ENCODE results near the gene CCDC177.
"Not testable (repeated sequence)": the region's sequence is repeated elsewhere in the genome, so short reads cannot be mapped to it uniquely, and the experiment has no call there.

The CCDC177 gene

DNA sequence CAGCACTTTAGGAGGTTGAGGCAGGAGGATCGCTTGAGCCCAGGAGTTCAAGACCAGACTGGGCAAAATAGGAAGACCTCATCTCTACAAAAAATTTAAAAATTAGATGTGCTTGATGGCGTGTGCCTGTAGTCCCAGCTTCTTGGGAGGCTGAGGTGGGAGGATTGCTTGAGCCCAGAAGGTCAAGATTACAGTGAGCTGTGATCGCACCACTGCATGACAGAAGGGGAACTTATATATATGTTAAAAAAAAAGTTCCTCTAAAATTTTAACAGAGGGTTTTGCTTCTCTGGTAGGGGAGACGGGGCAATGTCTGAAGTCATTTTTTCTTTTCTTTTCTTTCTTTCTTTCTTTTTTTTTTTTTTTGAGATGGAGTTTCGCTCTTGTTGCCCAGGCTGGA, 24.8 kb upstream of the CCDC177 start:
- DNase-seq (ENCODE audit: low read depth) = not testable (repeated sequence)

DNA sequence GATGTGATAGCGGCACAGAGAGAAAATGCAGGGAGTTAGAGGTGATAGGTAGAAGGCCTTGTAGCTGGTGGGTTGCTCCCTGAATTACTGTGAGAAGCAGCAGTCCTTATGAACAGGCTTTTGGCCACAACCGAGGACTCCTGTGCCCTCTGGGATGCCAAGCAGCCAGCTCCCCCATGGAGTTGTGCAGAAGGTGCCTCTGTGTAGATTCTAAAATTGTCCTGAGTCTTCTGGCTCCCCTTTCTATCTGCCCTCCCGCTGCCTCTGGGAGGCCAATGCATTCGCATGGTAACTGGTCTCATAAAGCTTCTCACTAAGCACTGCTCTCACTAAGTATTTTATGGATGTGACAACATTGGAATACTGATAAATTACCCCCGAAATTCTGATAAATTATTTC, 20.7 kb upstream of the CCDC177 start:
- no peak for DNase-seq (ENCODE audit: low read depth)

DNA sequence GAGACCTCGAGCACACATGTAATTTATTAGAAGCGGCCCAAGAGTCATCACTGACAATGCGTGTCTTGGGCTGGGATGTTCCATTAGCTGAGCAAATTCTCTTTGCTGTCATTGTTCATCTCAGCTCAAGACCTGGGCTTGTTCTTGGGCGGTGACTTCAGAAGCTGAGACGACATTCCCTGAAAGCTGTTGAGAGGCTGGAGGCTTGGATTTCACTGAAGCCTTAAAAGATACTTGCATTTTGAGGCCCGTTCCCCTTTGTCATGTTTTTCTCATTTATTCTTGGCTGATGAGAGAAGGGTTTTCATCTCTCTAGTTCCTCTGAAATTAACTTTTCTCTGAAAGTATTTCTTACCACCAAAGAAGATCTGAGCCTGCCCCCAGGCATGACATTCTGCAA, 20.2 kb upstream of the CCDC177 start:
- DNase-seq (ENCODE audit: low read depth) = no peak

DNA sequence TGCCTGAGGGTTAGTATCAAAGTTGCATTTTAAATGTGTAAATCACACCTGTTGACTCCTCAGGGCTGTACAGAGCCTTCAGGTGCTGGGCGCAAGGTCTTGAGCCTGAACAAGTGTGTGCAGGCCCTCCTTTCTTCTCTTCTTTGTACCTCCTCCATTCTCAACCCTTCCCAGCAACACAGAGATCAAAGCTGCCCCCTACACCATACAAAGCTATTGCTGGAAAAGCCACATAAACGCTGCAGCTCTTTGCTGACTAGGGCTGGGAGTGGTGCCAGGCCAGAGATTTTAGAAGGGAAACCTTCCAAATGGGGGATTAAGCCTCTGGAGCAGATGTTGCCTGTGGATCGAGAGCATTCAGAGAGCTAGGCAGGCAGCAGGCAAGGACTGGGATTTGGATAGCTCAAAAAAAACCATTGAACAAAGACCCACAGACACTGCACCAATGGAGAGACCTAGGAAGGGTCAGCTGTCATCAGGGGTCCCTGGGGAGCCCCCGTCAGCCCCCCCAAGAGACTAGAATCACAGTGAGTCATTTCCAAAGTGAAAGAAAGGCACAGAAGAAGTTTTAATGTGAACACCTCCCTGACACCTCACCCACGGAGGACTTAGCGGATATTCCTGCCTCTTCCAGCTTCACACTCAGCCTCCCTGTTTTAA, 18.5 kb upstream of the CCDC177 start:
- no peak for DNase-seq (ENCODE audit: low read depth)

DNA sequence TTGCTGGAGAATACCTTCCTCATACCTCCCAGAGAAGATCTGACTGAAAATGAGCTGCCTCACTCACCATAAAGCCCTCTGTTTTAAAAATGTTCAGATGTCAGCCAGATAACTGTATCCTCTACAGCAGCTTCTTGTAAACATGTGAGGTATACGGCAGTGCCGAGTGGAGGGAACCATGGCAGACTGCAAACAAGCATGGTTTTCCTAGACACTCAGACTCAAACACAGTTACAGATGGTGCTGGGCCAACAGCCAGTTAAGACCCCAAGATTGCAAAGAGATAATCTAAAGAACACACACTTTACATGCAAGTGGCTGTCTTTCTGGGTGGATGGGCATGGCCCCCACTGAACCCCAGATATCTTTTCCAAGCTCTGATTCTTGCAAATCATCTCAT, 16.6 kb upstream of the CCDC177 start:
- no peak for DNase-seq (ENCODE audit: low read depth)

DNA sequence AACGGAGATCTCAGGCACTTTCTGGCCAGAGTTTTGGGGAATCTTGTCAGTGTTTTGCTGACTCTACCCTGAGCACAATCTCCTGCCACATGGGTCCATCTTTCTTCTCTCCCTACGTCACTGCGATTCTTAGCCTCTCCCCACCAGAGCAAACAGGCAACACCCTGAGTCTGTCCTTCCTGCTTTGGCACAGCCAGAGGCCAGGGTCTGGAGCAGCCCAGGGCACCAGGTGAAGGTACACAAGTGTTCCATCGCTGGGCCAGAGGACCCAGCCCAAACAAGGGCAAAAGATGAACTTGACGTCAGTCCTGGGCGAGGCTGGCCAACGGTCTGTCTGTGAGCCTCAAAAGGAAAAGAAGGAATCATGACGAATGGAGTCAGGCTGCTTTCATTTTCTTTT, 12.7 kb upstream of the CCDC177 start:
- DNase-seq (ENCODE audit: low read depth) = no peak

DNA sequence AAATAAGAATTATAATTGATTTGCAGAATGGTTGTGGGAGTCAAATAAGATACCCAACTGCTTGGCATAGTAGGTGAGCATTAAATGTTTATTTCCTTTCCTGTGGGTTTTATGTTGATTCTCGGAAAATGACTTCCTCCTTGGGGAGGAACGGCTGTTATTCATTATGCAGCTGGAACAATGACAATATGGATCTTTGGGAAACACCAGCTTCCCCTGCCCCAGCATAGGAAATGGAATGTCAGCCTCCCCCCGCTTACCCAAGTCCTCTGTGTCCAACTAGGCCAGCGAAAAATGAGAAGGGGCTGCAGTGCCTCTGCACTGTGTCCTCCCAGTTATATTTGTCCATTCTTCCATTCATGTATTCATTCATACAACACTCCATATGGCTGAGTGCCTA, 11.7 kb upstream of the CCDC177 start:
- no peak for DNase-seq (ENCODE audit: low read depth)

DNA sequence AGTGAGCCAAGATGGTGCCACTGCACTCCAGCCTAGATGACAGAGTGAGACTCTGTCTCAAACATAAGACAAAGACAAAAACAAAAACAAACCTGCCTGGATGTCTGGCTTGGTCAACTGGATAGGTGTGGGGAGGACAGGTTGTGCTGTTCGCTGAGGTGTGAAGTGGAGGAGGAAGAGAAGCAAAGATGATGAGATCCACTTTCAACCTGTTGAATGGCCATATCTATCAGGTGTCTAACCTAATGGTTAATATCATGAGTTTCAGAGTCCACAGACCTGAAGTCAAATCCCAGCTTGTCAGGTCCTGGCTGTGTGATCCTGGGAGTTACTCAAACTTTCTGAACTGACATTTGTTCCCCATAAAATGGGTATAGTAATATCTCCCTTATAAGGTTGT, 9.7 kb upstream of the CCDC177 start:
- DNase-seq (ENCODE audit: low read depth) = no peak

DNA sequence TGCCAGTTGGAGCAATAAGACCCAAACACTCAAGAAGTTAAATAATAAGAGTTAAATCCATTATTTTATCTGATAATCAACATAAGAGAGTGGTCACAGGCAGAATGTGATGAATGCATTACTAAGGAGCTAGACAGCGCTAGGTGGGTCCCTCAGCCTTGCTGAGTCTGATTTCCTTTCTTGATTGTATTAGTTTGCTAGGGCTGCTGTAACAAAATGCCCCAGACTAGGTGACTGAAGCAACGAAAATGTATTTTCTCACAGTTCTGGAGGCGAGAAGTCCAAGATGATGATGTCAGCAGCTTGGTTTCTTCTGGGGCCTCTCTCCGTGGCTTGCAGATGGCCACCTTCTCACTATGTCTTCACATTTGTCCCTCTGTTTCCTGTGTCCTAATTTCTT, 8.2 kb upstream of the CCDC177 start:
- no peak for DNase-seq (ENCODE audit: low read depth)

DNA sequence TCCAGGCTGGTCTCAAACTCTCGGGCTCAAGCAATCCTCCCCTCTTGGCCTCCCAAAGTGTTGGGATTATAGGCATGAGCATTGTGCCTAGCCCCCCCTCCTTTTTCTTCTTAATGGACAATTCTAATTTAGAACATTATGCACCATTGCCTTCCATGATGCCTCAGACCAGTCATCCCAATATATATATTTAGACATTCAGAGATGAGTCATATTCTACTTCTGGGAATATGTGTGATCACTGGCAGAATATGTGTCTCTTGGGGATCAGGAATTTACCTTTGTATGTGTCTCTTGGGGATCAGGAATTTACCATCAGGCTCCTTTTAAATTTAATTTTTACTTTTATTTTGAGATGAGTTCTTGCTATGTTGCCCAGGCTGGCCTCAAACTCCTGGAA, 7.5 kb upstream of the CCDC177 start:
- no peak for DNase-seq (ENCODE audit: low read depth)

DNA sequence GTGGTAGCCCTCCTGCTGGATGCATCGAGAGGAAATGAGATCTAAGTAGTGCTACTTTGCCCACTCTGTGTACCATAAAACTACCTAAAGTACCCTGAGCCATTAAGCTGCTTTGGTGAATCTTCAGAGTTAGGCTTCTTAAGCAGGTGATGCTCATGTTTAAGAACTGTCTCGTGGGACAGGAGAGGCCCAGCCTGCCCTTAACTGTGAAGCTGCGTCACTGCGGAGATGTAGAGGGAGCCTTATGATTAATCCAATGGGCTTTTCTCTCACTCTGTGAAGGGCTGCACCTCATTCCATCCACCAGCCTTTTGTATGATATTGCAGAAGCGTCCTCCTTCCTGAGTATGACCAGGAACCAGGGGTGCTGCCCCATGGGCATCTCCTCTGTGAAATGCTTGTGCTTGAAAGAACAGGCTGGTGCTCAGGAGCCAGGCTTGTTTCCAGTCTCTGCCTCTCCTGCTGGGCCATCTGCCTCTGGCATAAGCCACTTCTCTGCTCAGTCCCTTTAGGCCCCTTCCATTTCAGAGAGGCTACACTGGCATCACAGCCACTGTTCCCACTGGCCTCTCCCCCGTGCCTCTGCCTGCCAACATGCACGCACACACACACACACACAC, 6.8 kb upstream of the CCDC177 start:
- DNase-seq (ENCODE audit: low read depth) = no peak

DNA sequence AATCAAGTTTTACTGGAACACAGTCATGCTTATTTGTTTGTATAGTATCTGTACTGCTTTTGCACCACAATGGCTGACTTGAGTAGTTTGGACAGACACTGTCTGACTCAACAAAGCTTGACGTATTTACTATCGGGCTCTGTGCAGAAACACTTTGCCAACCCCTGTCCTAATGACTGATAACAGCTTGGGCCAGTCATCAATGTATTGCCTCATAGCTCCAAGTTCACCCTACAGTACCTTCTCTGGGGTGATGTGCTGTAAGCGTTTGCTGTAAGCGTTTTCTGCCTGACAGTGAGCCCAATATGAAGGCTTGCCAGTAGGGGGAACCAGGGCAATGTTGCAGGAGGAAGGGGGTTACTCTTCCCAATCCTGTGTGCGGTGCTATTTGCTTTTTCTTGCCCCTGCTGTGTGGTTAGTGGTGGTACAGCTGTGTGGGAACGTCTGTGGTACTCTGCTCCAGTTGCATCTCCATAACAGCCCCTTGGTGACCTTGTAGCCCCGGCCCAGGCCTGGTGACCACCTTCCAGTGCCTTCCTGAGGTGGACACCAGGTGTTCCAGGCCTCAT, 5.4 kb upstream of the CCDC177 start:
- no peak for DNase-seq (ENCODE audit: low read depth)

DNA sequence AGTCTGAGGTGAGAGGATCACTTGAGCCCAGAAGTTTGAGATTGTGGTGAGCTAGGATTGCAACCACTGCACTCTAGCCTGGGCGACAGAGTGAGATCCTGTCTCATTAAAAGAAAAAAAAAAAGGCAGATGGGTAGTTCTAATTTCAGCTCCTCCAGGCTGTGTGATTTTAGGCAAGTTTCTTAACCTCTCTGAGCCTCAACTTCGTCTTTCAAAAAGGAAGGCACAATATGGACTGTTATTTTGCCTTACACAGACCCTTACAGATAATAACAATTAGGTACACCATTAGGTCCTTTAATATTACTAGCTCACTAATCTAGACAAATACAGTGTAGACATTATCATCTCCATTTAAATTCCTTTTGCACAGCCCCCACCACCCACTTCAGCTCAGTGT, 4.8 kb upstream of the CCDC177 start:
- DNase-seq (ENCODE audit: low read depth) = no peak

DNA sequence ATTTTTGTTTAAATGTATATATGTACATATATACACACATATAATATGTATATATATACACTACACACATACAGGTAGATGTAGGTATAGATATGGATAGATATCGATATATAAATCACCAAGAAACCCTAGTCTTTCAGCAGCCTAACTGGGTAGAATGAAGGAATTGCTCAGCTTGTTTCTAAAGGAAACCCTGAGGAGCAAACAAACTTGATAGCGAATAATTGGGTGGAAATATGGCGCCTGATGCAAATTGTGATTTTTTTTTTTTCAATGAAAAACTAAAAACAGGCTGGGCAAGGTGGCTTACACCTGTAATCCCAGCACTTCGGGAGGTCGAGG, 254 bp upstream of the CCDC177 start:
- DNase-seq (ENCODE audit: low read depth) = no peak

DNA sequence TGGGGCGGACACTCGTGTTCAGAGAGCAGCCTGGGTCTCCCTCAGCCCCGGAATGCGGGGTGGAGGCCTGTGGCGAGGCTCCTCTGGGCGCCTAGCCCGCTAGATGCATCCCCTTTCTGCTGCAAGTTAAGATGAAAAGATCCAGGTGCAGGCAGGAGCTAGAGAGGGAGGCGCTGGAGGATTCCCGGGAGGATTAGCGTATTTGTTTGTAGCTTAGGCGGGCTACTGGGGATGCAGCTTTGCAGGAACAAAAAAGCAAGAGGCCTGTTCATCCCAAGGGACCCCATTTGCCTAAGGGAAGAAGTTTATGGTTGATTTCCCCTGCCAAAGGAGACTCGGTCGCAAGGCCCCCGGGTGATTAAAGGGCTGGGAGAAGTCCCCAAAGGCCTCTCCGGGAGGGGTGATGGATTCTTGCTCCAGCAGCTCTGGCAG, 824 bp downstream of the CCDC177 start:
- DNase-seq (ENCODE audit: low read depth) = no peak

DNA sequence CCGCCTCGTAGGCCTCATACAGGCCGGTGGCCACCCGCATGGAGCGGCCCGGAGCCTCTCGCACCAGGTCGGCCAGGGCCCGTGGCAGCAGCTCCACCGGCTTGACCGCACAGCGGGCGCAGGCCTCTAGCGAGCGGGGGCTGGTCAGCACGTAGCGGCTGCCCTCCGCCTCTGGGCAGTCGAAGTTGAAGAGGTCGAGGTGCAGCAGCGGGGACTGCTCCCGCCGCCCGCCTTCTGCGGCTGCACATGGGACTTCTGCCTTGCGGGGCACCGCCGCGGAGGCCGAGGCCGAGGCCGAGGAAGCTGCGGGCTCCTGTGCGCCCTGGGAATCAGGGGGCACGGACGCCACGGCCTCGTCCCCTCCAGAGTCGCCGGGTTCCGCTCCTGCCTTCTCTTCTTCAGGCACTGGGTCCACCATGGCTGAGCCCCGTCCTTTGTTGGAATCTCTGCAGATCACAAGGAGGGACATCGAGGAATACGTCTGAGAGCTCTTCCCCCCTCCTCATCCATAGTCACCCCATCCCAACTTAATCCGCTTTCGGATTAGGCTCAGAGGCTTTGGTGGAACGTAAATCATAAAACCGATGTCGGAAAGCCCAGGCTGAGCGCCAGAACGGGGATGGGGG, 1.4 kb downstream of the CCDC177 start:
- DNase-seq (ENCODE audit: low read depth) = no peak

DNA sequence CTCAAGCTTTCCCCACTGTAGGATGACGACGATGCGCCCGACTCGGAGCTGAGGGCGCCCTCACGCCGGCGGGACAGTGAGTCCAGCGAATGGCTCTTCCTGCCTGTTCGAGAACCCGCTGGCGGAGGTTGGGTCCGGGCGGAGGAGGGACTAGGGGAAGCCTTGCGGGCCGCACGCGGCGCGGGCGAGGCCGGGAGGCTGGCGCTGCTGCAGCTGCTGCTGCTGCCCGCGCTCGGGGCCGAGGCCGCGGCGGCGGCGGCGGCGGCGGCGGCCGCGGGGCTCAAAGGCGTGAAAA, 1.9 kb downstream of the CCDC177 start:
- no peak for DNase-seq (ENCODE audit: low read depth)

DNA sequence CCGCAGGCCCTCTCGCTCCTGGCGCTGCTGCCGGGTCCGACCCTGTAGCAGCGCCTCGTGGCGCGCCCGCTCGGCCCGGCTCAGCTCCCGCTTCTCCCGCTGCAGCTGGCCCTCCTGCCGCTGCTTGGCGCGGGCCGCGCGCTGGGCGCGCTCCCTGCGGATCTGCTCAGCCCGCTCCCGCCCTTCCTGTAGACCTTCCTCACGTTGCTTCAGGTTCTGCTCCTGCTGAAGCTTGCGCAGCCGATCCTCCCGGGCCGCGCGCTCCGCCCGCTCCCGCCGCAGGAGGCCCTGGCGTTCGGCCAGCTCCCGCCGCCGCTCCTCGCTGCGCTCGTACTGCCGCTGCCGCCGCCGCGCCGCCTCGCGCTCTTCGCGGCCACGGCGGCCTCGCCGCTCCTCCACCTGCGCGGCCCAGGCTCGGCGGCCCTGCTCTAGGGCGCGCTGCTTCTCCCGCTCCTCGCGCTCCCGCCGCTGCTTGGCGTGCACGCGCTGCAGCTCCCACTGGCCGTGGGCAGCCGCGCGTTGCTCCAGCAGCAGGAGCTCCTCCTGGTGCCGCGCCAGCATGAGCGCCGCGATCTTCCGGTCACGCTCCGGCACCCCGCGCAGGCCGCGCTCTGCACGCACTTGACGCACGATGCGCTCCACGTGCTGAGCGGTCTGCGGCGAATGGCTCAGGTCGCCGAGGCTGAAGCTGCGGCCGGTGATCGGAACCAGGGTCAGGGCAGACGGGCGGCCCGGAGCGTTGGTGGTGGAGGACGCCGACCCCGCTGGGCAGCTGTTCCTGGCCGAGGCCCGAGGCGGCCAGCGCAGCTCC, 2.4 kb downstream of the CCDC177 start:
- no peak for DNase-seq (ENCODE audit: low read depth)

DNA sequence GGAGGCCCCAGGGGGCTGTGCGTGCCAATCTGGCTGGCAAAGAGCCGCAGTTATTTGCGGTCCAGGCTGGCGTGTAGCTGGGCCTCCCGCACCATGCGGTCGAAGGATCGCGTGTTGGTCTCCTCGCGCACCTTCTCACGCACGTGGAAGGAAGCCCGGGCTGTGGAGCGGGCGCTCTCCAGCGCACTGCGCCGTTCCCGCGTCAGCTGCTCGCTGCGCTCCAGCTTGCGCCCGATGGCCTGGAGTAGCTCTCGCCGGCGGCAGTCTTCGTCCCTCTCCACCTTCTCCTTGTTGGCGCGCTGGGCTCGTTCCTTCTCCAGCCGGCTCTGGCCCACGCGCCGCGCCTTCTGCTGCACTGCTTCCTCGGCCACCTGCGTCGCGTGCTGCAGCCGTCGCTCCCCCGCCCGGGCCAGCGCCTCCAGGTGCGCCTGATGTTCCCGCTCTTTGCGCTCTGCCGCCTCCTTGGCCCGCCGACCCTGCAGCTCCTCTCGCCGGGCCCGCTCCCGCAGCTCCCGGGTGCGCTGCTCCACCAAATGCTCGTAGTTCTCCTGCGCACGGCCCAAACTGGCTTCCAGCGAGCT, 3.1 kb downstream of the CCDC177 start:
- no peak for DNase-seq (ENCODE audit: low read depth)

DNA sequence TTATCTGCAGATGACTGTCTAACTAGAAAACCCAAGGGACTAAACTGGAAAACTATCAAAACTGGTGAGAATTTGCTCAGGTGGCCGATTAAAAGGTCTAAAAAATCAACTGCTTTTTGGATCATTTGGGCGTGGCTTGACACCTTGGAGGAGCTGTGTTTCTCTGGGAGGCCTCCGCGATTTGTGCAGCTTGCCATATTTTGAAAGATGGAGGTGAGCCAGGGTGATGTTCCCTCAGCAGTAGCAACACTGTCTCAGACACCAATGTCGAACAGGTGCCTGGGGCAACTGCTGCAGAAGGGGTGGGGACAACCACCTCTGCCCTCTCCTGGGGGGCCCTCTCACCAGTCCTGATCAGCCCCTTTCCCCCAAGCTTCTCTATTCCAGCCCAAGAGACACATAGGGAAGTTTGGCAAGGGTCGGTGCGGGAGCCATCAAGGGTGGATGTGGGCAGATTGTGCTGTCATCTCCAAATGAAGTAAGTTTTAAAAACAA, 3.8 kb downstream of the CCDC177 start:
- no peak for DNase-seq (ENCODE audit: low read depth)

DNA sequence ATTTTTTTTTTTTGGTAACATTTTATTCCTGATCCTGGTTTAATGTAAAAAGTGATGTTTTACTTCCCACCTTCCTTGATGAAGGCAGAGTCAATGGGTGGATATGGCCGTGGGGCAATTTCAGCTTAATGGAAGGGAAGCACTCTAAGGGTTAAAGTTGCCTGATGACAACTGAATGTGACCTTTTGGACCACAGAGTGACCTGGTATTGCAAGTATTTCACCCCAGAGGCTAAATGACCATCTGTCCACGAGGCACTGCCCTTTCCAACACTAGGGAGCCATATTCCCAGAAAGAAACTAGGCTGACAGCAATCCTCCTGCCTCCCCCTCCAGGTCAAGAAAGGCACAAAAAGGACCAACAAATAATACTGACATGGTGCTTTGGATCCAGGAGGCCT, 4.8 kb downstream of the CCDC177 start:
- no peak for DNase-seq (ENCODE audit: low read depth)

DNA sequence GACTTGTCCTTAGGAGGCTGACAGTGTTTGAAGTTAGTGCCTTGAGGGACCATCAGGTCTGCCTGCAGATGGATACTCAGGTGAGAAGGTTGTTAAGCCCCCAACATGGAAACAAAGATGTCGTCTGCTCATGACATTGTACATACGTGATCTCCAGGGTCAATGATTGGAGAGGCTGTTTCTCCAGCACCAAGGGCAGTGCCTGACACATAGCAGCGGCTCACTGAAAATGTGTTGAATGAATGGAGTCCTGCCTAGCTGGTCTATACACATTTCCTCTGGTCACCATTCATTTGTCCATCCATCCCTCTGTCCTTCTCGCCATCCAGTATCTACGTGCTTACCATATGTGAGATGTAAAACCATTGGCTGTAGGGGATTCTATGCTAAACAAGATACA, 7.1 kb downstream of the CCDC177 start:
- DNase-seq (ENCODE audit: low read depth) = no peak

Data from activated T-cell treated with anti-CD3 and anti-CD28 coated beads for 1 hour (primary cell).